ENCODE measurements around the gene DGKZ. TPM values are rescaled to one million over a fixed set of nuclear protein-coding genes. Genes with fewer than 3 reads are reported as not detected.

DGKZ gene
- total and polyA plus RNA-seq, 5 donors, result 75.8 to 108 (median 96.4) TPM

- no peak for ATAC-seq
- no peak for DNase-seq
- no peaks in the 10 kb centered on the region for H3K27me3 ChIP-seq (ENCODE audit: control insufficient read depth, insufficient read depth)
- H3K27ac ChIP-seq (ENCODE audit: low read length), result no peak overlapping the region
- intact Hi-C loops (cut with DNase I), result no loop called here
- peaks cover 9% of the 10 kb centered on the region for H3K4me1 ChIP-seq (ENCODE audit: control insufficient read depth, insufficient read depth, low read length)
- 77% methylated on average over 1 of the region's 1 CpG for WGBS
- H3K4me3 ChIP-seq (ENCODE audit: low read length), result no peak overlapping the region
- no peaks in the 10 kb centered on the region for H3K9me3 ChIP-seq (ENCODE audit: control insufficient read depth, low read length)
These were observed 12.7 kb downstream of the DGKZ start for GRCh38 chr11:46359953-46360352.

- Histone ChIP-seq H3K27ac (ENCODE audit: low read length) (peak overlapping the region; percentile 83), H3K4me3 (ENCODE audit: low read length) (no peak overlapping the region), H3K4me1 (ENCODE audit: control insufficient read depth, insufficient read depth, low read length) (peaks cover 10% of the 10 kb centered on the region), H3K9me3 (ENCODE audit: control insufficient read depth, low read length) (no peaks in the 10 kb centered on the region), H3K27me3 (ENCODE audit: control insufficient read depth, insufficient read depth) (no peaks in the 10 kb centered on the region)
- WGBS, result 39% methylated on average over 7 of the region's 7 CpGs
- DNase-seq (peak in 2 of 3 donors; percentile 12 to 46), ATAC-seq (no peak)
- intact Hi-C loops (cut with DNase I), result no loop called here
These were observed 13.6 kb downstream of the DGKZ start for GRCh38 chr11:46360878-46361277.

GRCh38 chr11:46361283-46362155 is 14.3 kb downstream of the DGKZ start:
- intact Hi-C loops (cut with DNase I), result no loop called here
- H3K27me3 ChIP-seq (ENCODE audit: control insufficient read depth, insufficient read depth), result no peaks in the 10 kb centered on the region
- WGBS, result 8% methylated on average over 26 of the region's 26 CpGs
- H3K4me3 ChIP-seq (ENCODE audit: low read length), result peak overlapping the region; percentile 32
- peak; percentile 73 to 92 (median 88) for DNase-seq
- peak overlapping the region; percentile 83 for H3K27ac ChIP-seq (ENCODE audit: low read length)
- peak; percentile 72 to 79 for ATAC-seq
- H3K4me1 ChIP-seq (ENCODE audit: control insufficient read depth, insufficient read depth, low read length), result peaks cover 10% of the 10 kb centered on the region
- H3K9me3 ChIP-seq (ENCODE audit: control insufficient read depth, low read length), result no peaks in the 10 kb centered on the region

GRCh38 chr11:46362156-46363030 is 15.1 kb downstream of the DGKZ start:
- DNase-seq, result peak; percentile 18 to 67 (median 41)
- 61% methylated on average over 20 of the region's 20 CpGs for WGBS
- peak in 1 of 2 donors; percentile 1 for ATAC-seq
- intact Hi-C loops (cut with DNase I), result no loop called here
- Histone ChIP-seq H3K9me3 (ENCODE audit: control insufficient read depth, low read length) (no peaks in the 10 kb centered on the region), H3K4me3 (ENCODE audit: low read length) (peak overlapping the region; percentile 32), H3K4me1 (ENCODE audit: control insufficient read depth, insufficient read depth, low read length) (peaks cover 10% of the 10 kb centered on the region), H3K27ac (ENCODE audit: low read length) (peak overlapping the region; percentile 83), H3K27me3 (ENCODE audit: control insufficient read depth, insufficient read depth) (no peaks in the 10 kb centered on the region)

GRCh38 chr11:46363031-46363407 is 15.8 kb downstream of the DGKZ start:
- 33% methylated on average over 9 of the region's 9 CpGs for WGBS
- peak overlapping the region; percentile 83 for H3K27ac ChIP-seq (ENCODE audit: low read length)
- ATAC-seq, result peak; percentile 63 to 80

GRCh38 chr11:46363455-46364005 is 16.3 kb downstream of the DGKZ start:
- intact Hi-C loops (cut with DNase I), result no loop called here
- DNase-seq, result peak; percentile 72 to 89 (median 79)
- H3K4me3 ChIP-seq (ENCODE audit: low read length), result no peak overlapping the region

More at GRCh38 chr11:46363031-46363407, 15.8 kb downstream of the DGKZ start:
- peak; percentile 72 to 87 (median 86) for DNase-seq
- H3K9me3 ChIP-seq (ENCODE audit: control insufficient read depth, low read length), result no peaks in the 10 kb centered on the region
- H3K27me3 ChIP-seq (ENCODE audit: control insufficient read depth, insufficient read depth), result no peaks in the 10 kb centered on the region
- H3K4me1 ChIP-seq (ENCODE audit: control insufficient read depth, insufficient read depth, low read length), result peaks cover 10% of the 10 kb centered on the region
- intact Hi-C loops (cut with DNase I), result no loop called here
- H3K4me3 ChIP-seq (ENCODE audit: low read length), result no peak overlapping the region

GRCh38 chr11:46364056-46364455 is 16.8 kb downstream of the DGKZ start:
- no peaks in the 10 kb centered on the region for H3K27me3 ChIP-seq (ENCODE audit: control insufficient read depth, insufficient read depth)
- no peak for ATAC-seq
- intact Hi-C loops (cut with DNase I), result no loop called here
- H3K9me3 ChIP-seq (ENCODE audit: control insufficient read depth, low read length), result no peaks in the 10 kb centered on the region
- H3K4me1 ChIP-seq (ENCODE audit: control insufficient read depth, insufficient read depth, low read length), result peaks cover 10% of the 10 kb centered on the region
- peak overlapping the region; percentile 70 for H3K27ac ChIP-seq (ENCODE audit: low read length)
- 77% methylated on average over 9 of the region's 9 CpGs for WGBS
- H3K4me3 ChIP-seq (ENCODE audit: low read length), result no peak overlapping the region
- DNase-seq, result peak in 1 of 3 donors; percentile 30

More at GRCh38 chr11:46363455-46364005, 16.3 kb downstream of the DGKZ start:
- 41% methylated on average over 21 of the region's 21 CpGs for WGBS
- Histone ChIP-seq H3K27ac (ENCODE audit: low read length) (peak overlapping the region; percentile 83), H3K27me3 (ENCODE audit: control insufficient read depth, insufficient read depth) (no peaks in the 10 kb centered on the region), H3K4me1 (ENCODE audit: control insufficient read depth, insufficient read depth, low read length) (peaks cover 10% of the 10 kb centered on the region), H3K9me3 (ENCODE audit: control insufficient read depth, low read length) (no peaks in the 10 kb centered on the region)
- peak; percentile 54 to 68 for ATAC-seq

- ATAC-seq (no peak), DNase-seq (peak in 1 of 3 donors; percentile 46)
- no peaks in the 10 kb centered on the region for H3K9me3 ChIP-seq (ENCODE audit: control insufficient read depth, low read length)
- intact Hi-C loops (cut with DNase I), result no loop called here
- H3K4me1 ChIP-seq (ENCODE audit: control insufficient read depth, insufficient read depth, low read length), result peaks cover 10% of the 10 kb centered on the region
- H3K4me3 ChIP-seq (ENCODE audit: low read length), result no peak overlapping the region
- no peaks in the 10 kb centered on the region for H3K27me3 ChIP-seq (ENCODE audit: control insufficient read depth, insufficient read depth)
- 77% methylated on average over 3 of the region's 3 CpGs for WGBS
- peak overlapping the region; percentile 60 for H3K27ac ChIP-seq (ENCODE audit: low read length)
These were observed 17.5 kb downstream of the DGKZ start for GRCh38 chr11:46364791-46365190.

GRCh38 chr11:46366260-46366659 is 19.0 kb downstream of the DGKZ start:
- Histone ChIP-seq H3K9me3 (ENCODE audit: control insufficient read depth, low read length) (no peaks in the 10 kb centered on the region), H3K27ac (ENCODE audit: low read length) (no peak overlapping the region)

GRCh38 chr11:46366661-46367161 is 19.4 kb downstream of the DGKZ start:
- Histone ChIP-seq H3K9me3 (ENCODE audit: control insufficient read depth, low read length) (no peaks in the 10 kb centered on the region), H3K27me3 (ENCODE audit: control insufficient read depth, insufficient read depth) (no peaks in the 10 kb centered on the region), H3K4me3 (ENCODE audit: low read length) (no peak overlapping the region), H3K27ac (ENCODE audit: low read length) (no peak overlapping the region), H3K4me1 (ENCODE audit: control insufficient read depth, insufficient read depth, low read length) (peaks cover 10% of the 10 kb centered on the region)
- WGBS, result 91% methylated on average over 31 of the region's 31 CpGs
- intact Hi-C loops (cut with DNase I), result no loop called here
- DNase-seq, result peak in 1 of 3 donors; percentile 50
- no peak for ATAC-seq

More at GRCh38 chr11:46366260-46366659, 19.0 kb downstream of the DGKZ start:
- peak in 1 of 3 donors; percentile 61 for DNase-seq
- H3K4me1 ChIP-seq (ENCODE audit: control insufficient read depth, insufficient read depth, low read length), result peaks cover 10% of the 10 kb centered on the region
- no peak for ATAC-seq
- H3K4me3 ChIP-seq (ENCODE audit: low read length), result no peak overlapping the region
- intact Hi-C loops (cut with DNase I), result no loop called here
- no peaks in the 10 kb centered on the region for H3K27me3 ChIP-seq (ENCODE audit: control insufficient read depth, insufficient read depth)
- WGBS, result 87% methylated on average over 22 of the region's 22 CpGs
